HG02678 (cell line): ENCODE results near the gene HACD2.

ENCODE experiments used
- ATAC-seq: cut with Tn5 transposase; IDR thresholded peaks from one replicate; pipeline ENCODE4 v1.9.1; 2021; ENCODE audit warnings: mild to moderate bottlenecking, moderate library complexity; ENCODE audit not compliant: unreplicated experiment

HACD2 gene

GRCh38 chr3:123448536-123449101, 136.2 kb downstream of the HACD2 start, which contains the start of gene ADCY5:
ADCY5 (minus strand) TSS chr3:123449090; CDS start chr3:123448545, 545 bp downstream.
- ATAC-seq = no peak

- no peak for ATAC-seq
Observed at GRCh38 chr3:123447749-123448517, 136.9 kb downstream of the HACD2 start.

- no peak for ATAC-seq
Observed at GRCh38 chr3:123447416-123447748, 137.5 kb downstream of the HACD2 start.

GRCh38 chr3:123446610-123447109, 138.2 kb downstream of the HACD2 start:
- no peak for ATAC-seq

GRCh38 chr3:123446210-123446609, 138.6 kb downstream of the HACD2 start:
- ATAC-seq = no peak

GRCh38 chr3:123445702-123446101, 139.2 kb downstream of the HACD2 start:
- no peak for ATAC-seq

GRCh38 chr3:123444744-123445143, 140.1 kb downstream of the HACD2 start:
- no peak for ATAC-seq

- no peak for ATAC-seq
Observed at GRCh38 chr3:123444023-123444422, 140.8 kb downstream of the HACD2 start.

GRCh38 chr3:123442908-123443307, 141.9 kb downstream of the HACD2 start:
- no peak for ATAC-seq

- ATAC-seq = no peak
Observed at GRCh38 chr3:123442125-123442524, 142.7 kb downstream of the HACD2 start.
